ENCODE measurements around the gene MAPK7.

MAPK7 gene

GRCh38 chr17:19401321-19402010 is 23.2 kb downstream of the MAPK7 start:
- no peak for DNase-seq (ENCODE audit: low read depth in 3 of 3)

GRCh38 chr17:19402171-19402570 is 23.9 kb downstream of the MAPK7 start:
- DNase-seq (ENCODE audit: low read depth in 3 of 3) = no peak

GRCh38 chr17:19403021-19403420 is 24.7 kb downstream of the MAPK7 start:
- DNase-seq (ENCODE audit: low read depth in 3 of 3) = no peak

GRCh38 chr17:19404264-19404663 is 26.0 kb downstream of the MAPK7 start:
- no peak for DNase-seq (ENCODE audit: low read depth in 3 of 3)

- DNase-seq (ENCODE audit: low read depth in 3 of 3) = no peak
Measured at GRCh38 chr17:19405114-19405513, 26.8 kb downstream of the MAPK7 start.

- no peak for DNase-seq (ENCODE audit: low read depth in 3 of 3)
Measured at GRCh38 chr17:19407601-19408345, 29.5 kb downstream of the MAPK7 start.

- no peak for DNase-seq (ENCODE audit: low read depth in 3 of 3)
Measured at GRCh38 chr17:19408346-19408710, 30.0 kb downstream of the MAPK7 start.

GRCh38 chr17:19409066-19409465 is 30.8 kb downstream of the MAPK7 start:
- no peak for DNase-seq (ENCODE audit: low read depth in 3 of 3)

- DNase-seq (ENCODE audit: low read depth in 3 of 3) = no peak
Measured at GRCh38 chr17:19409509-19409908, 31.2 kb downstream of the MAPK7 start.

- DNase-seq (ENCODE audit: low read depth in 3 of 3) = no peak
Measured at GRCh38 chr17:19410091-19410490, 31.8 kb downstream of the MAPK7 start.

GRCh38 chr17:19410875-19411620 is 32.8 kb downstream of the MAPK7 start, which contains the start of gene RNF112:
TSS of gene RNF112 (plus strand) at chr17:19411232. CDS start at chr17:19411409, 177 bp downstream.
- no peak for DNase-seq (ENCODE audit: low read depth in 3 of 3)

GRCh38 chr17:19411631-19412030 is 33.3 kb downstream of the MAPK7 start:
- no peak for DNase-seq (ENCODE audit: low read depth in 3 of 3)

- no peak for DNase-seq (ENCODE audit: low read depth in 3 of 3)
Measured at GRCh38 chr17:19412510-19412909, 34.2 kb downstream of the MAPK7 start.

- DNase-seq (ENCODE audit: low read depth in 3 of 3) = no peak
Measured at GRCh38 chr17:19412984-19413383, 34.7 kb downstream of the MAPK7 start.

GRCh38 chr17:19413761-19414160 is 35.5 kb downstream of the MAPK7 start:
- no peak for DNase-seq (ENCODE audit: low read depth in 3 of 3)

- no peak for DNase-seq (ENCODE audit: low read depth in 3 of 3)
Measured at GRCh38 chr17:19414396-19415280, 36.3 kb downstream of the MAPK7 start.

- no peak for DNase-seq (ENCODE audit: low read depth in 3 of 3)
Measured at GRCh38 chr17:19415311-19415710, 37.0 kb downstream of the MAPK7 start.

- no peak for DNase-seq (ENCODE audit: low read depth in 3 of 3)
Measured at GRCh38 chr17:19415806-19416775, 37.8 kb downstream of the MAPK7 start.

GRCh38 chr17:19417611-19418010 is 39.3 kb downstream of the MAPK7 start:
- no peak for DNase-seq (ENCODE audit: low read depth in 3 of 3)

GRCh38 chr17:19418251-19418992 is 40.1 kb downstream of the MAPK7 start:
- peak in 2 of 3 donors; percentile 1 to 2 for DNase-seq (ENCODE audit: low read depth in 3 of 3)

All from stimulated activated CD4-positive, alpha-beta T cell treated with anti-CD3 and anti-CD28 coated beads, TNF-alpha, amount 100 ng/mL, for 48 hours (primary cell).